ENCODE measurements around the gene LTB. TPM values are rescaled to one million over a fixed set of nuclear protein-coding genes. Genes with fewer than 3 reads are reported as not detected.

The LTB gene
- total and polyA plus RNA-seq, 4 donors = 0.67 to 5.3 (median 1.5) TPM

Small RNA genes within 50 kb of the gene (small RNA-seq; reads per million reads assigned to genes)
- gene SNORA38 (4.2 reads per million, percentile 92 among the genes with 10 or more reads in this experiment), gene SNORD117 (207 reads per million, percentile 98 among the genes with 10 or more reads in this experiment), gene SNORD84 (not detected), gene UQCRHP1 (not detected)

Other genes starting within 250 kb of the LTB start
Only the 30 nearest of the 35 such genes appear.
- gene MICA, start 178.8 kb downstream of the LTB start, total RNA-seq = 1 to 10 TPM; 3.3 to 9.1 TPM
- gene MICA, start 178.8 kb downstream of the LTB start, polyA plus RNA-seq = 1 to 10 TPM; 3.2 to 5.0 TPM
- gene MICB, start 84.3 kb downstream of the LTB start, total RNA-seq = 1 to 10 TPM; 1.8 to 4.9 TPM
- under 1 TPM; 0.19 to 0.66 TPM for gene MICB, start 84.3 kb downstream of the LTB start, polyA plus RNA-seq
- gene MCCD1, start 53.5 kb downstream of the LTB start, total RNA-seq = under 1 TPM in 1 of 2 donors, not detected in 1; 0.56 TPM
- not detected for gene MCCD1, start 53.5 kb downstream of the LTB start, polyA plus RNA-seq
- gene DDX39B, start 40.4 kb downstream of the LTB start, total RNA-seq = 100 to 1,000 TPM; 151 to 254 TPM
- gene DDX39B, start 40.4 kb downstream of the LTB start, polyA plus RNA-seq = 100 to 1,000 TPM in 1 of 2 donors, 10 to 100 TPM in 1; 75.0 to 120 TPM
- gene ATP6V1G2, start 35.8 kb downstream of the LTB start, total RNA-seq = under 1 TPM; 0.14 to 0.17 TPM
- under 1 TPM; 0.35 to 0.36 TPM for gene ATP6V1G2, start 35.8 kb downstream of the LTB start, polyA plus RNA-seq
- 1 to 10 TPM; 6.7 to 8.0 TPM for gene NFKBIL1, start 34.8 kb downstream of the LTB start, total RNA-seq
- gene NFKBIL1, start 34.8 kb downstream of the LTB start, polyA plus RNA-seq = 1 to 10 TPM; 3.3 to 9.6 TPM
- not detected for gene LTA, start 10.1 kb downstream of the LTB start, total RNA-seq
- under 1 TPM in 1 of 2 donors, not detected in 1; 0.05 TPM for gene LTA, start 10.1 kb downstream of the LTB start, polyA plus RNA-seq
- gene TNF, start 6.9 kb downstream of the LTB start, total RNA-seq = under 1 TPM; 0.19 to 0.42 TPM
- under 1 TPM in 1 of 2 donors, not detected in 1; 0.06 TPM for gene TNF, start 6.9 kb downstream of the LTB start, polyA plus RNA-seq
- gene LST1, start 3.9 kb upstream of the LTB start, total RNA-seq = 10 to 100 TPM; 10.4 to 24.6 TPM
- 10 to 100 TPM; 11.6 to 15.3 TPM for gene LST1, start 3.9 kb upstream of the LTB start, polyA plus RNA-seq
- gene NCR3, start 10.6 kb upstream of the LTB start, total RNA-seq = under 1 TPM in 1 of 2 donors, not detected in 1; 0.42 TPM
- under 1 TPM; 0.14 to 0.71 TPM for gene NCR3, start 10.6 kb upstream of the LTB start, polyA plus RNA-seq
- gene AIF1, start 32.8 kb upstream of the LTB start, total RNA-seq = 10 to 100 TPM; 12.2 to 46.8 TPM
- 10 to 100 TPM; 24.9 to 28.6 TPM for gene AIF1, start 32.8 kb upstream of the LTB start, polyA plus RNA-seq
- gene PRRC2A, start 38.3 kb upstream of the LTB start, total RNA-seq = 10 to 100 TPM; 27.2 to 31.9 TPM
- 10 to 100 TPM; 21.9 to 39.3 TPM for gene PRRC2A, start 38.3 kb upstream of the LTB start, polyA plus RNA-seq
- 100 to 1,000 TPM; 109 to 119 TPM for gene BAG6, start 70.2 kb upstream of the LTB start, total RNA-seq
- 100 to 1,000 TPM in 1 of 2 donors, 10 to 100 TPM in 1; 64.9 to 116 TPM for gene BAG6, start 70.2 kb upstream of the LTB start, polyA plus RNA-seq
- gene APOM, start 73.5 kb upstream of the LTB start, total RNA-seq = 100 to 1,000 TPM in 1 of 2 donors, 10 to 100 TPM in 1; 89.8 to 164 TPM
- 100 to 1,000 TPM; 182 to 587 TPM for gene APOM, start 73.5 kb upstream of the LTB start, polyA plus RNA-seq
- gene C6orf47, start 78.4 kb upstream of the LTB start, total RNA-seq = 10 to 100 TPM in 1 of 2 donors, 1 to 10 TPM in 1; 8.1 to 10.8 TPM
- gene C6orf47, start 78.4 kb upstream of the LTB start, polyA plus RNA-seq = 1 to 10 TPM; 2.0 to 6.7 TPM
- 10 to 100 TPM in 1 of 2 donors, 1 to 10 TPM in 1; 8.7 to 13.9 TPM for gene GPANK1, start 82.6 kb upstream of the LTB start, total RNA-seq
- gene GPANK1, start 82.6 kb upstream of the LTB start, polyA plus RNA-seq = 10 to 100 TPM in 1 of 2 donors, 1 to 10 TPM in 1; 7.6 to 13.8 TPM
- gene CSNK2B, start 83.7 kb upstream of the LTB start, total RNA-seq = 10 to 100 TPM; 58.1 to 60.5 TPM
- 100 to 1,000 TPM in 1 of 2 donors, 10 to 100 TPM in 1; 93.5 to 108 TPM for gene CSNK2B, start 83.7 kb upstream of the LTB start, polyA plus RNA-seq
- gene LY6G5B, start 87.6 kb upstream of the LTB start, total RNA-seq = 1 to 10 TPM; 1.4 to 5.9 TPM
- gene LY6G5B, start 87.6 kb upstream of the LTB start, polyA plus RNA-seq = 1 to 10 TPM; 1.2 to 2.8 TPM
- 1 to 10 TPM in 1 of 2 donors, under 1 TPM in 1; 0.59 to 1.1 TPM for gene LY6G5C, start 98.6 kb upstream of the LTB start, total RNA-seq
- 1 to 10 TPM; 1.1 to 2.5 TPM for gene LY6G5C, start 98.6 kb upstream of the LTB start, polyA plus RNA-seq
- 10 to 100 TPM; 39.1 to 59.4 TPM for gene ABHD16A, start 120.9 kb upstream of the LTB start, total RNA-seq
- gene ABHD16A, start 120.9 kb upstream of the LTB start, polyA plus RNA-seq = 10 to 100 TPM; 26.6 to 30.8 TPM
- gene LY6G6F, start 124.4 kb upstream of the LTB start, total RNA-seq = 1 to 10 TPM in 1 of 2 donors, under 1 TPM in 1; 0.08 to 3.2 TPM
- not detected for gene LY6G6F, start 124.4 kb upstream of the LTB start, polyA plus RNA-seq
- gene LY6G6D, start 132.9 kb upstream of the LTB start, total RNA-seq = not detected
- not detected for gene LY6G6D, start 132.9 kb upstream of the LTB start, polyA plus RNA-seq
- not detected for gene LY6G6C, start 139.3 kb upstream of the LTB start, total RNA-seq
- not detected for gene LY6G6C, start 139.3 kb upstream of the LTB start, polyA plus RNA-seq
- gene MPIG6B, start 140.9 kb upstream of the LTB start, total RNA-seq = 10 to 100 TPM in 1 of 2 donors, under 1 TPM in 1; 0.08 to 10.7 TPM
- under 1 TPM; 0.15 to 0.33 TPM for gene MPIG6B, start 140.9 kb upstream of the LTB start, polyA plus RNA-seq
- gene DDAH2, start 146.9 kb upstream of the LTB start, total RNA-seq = 10 to 100 TPM; 23.8 to 31.4 TPM
- 10 to 100 TPM; 19.8 to 22.6 TPM for gene DDAH2, start 146.9 kb upstream of the LTB start, polyA plus RNA-seq
- gene CLIC1, start 154.1 kb upstream of the LTB start, total RNA-seq = 100 to 1,000 TPM in 1 of 2 donors, 10 to 100 TPM in 1; 56.5 to 124 TPM
- 10 to 100 TPM; 63.7 to 65.2 TPM for gene CLIC1, start 154.1 kb upstream of the LTB start, polyA plus RNA-seq
- 1 to 10 TPM; 5.9 to 6.4 TPM for gene MSH5, start 157.6 kb upstream of the LTB start, total RNA-seq
- gene MSH5, start 157.6 kb upstream of the LTB start, polyA plus RNA-seq = 1 to 10 TPM; 1.2 to 2.2 TPM
- 1 to 10 TPM in 1 of 2 donors, under 1 TPM in 1; 0.59 to 2.6 TPM for gene SAPCD1, start 180.2 kb upstream of the LTB start, total RNA-seq
- gene SAPCD1, start 180.2 kb upstream of the LTB start, polyA plus RNA-seq = under 1 TPM in 1 of 2 donors, not detected in 1; 0.68 TPM
- gene VWA7, start 194.9 kb upstream of the LTB start, total RNA-seq = 1 to 10 TPM in 1 of 2 donors, under 1 TPM in 1; 0.17 to 2.0 TPM
- 1 to 10 TPM in 1 of 2 donors, under 1 TPM in 1; 0.81 to 1.0 TPM for gene VWA7, start 194.9 kb upstream of the LTB start, polyA plus RNA-seq
- gene VARS1, start 213.3 kb upstream of the LTB start, total RNA-seq = 10 to 100 TPM; 32.4 to 44.7 TPM
- 10 to 100 TPM; 17.9 to 32.5 TPM for gene VARS1, start 213.3 kb upstream of the LTB start, polyA plus RNA-seq

Data from liver (tissue), 5 donors.